LNCAP (cell line): ENCODE results near the gene EIF4E.

Source experiments
- CTCF ChIP-seq: fragments of 450-650 bp; IDR thresholded peaks from 2 replicates; pipeline ENCODE4 v1.5.1; 2017; ENCODE audit warnings: mild to moderate bottlenecking

The EIF4E gene

GRCh38 chr4:98861100-98861884, 67.6 kb downstream of the EIF4E start:
- TF ChIP-seq CTCF = no peak

- TF ChIP-seq CTCF = no peak
Measured at GRCh38 chr4:98851806-98852205, 77.1 kb downstream of the EIF4E start.

GRCh38 chr4:98850937-98851336, 78.0 kb downstream of the EIF4E start:
- TF ChIP-seq CTCF = no peak

GRCh38 chr4:98848448-98848847, 80.5 kb downstream of the EIF4E start:
- no peak for TF ChIP-seq CTCF

- TF ChIP-seq CTCF = no peak
Measured at GRCh38 chr4:98845960-98846359, 83.0 kb downstream of the EIF4E start.

- no peak for TF ChIP-seq CTCF
Measured at GRCh38 chr4:98838977-98839618, 89.8 kb downstream of the EIF4E start.

- TF ChIP-seq CTCF = no peak
Measured at GRCh38 chr4:98838531-98838930, 90.4 kb downstream of the EIF4E start.
